ENCODE measurements around the gene COASY.

Gene COASY

GRCh38 chr17:42596386-42596785 lies 34.4 kb downstream of the COASY start:
- Histone ChIP-seq H4K20me1 (ENCODE audit: insufficient read depth) (no peaks in the 10 kb centered on the region), H3K36me3 (ENCODE audit: insufficient read depth) (peaks cover 4% of the 10 kb centered on the region; the same call in 1 of the 2 replicates)
- TF ChIP-seq CTCF (conservative IDR thresholded peaks at IDR 0.05; ENCODE audit: low read depth, low read length) = no peak

DNA sequence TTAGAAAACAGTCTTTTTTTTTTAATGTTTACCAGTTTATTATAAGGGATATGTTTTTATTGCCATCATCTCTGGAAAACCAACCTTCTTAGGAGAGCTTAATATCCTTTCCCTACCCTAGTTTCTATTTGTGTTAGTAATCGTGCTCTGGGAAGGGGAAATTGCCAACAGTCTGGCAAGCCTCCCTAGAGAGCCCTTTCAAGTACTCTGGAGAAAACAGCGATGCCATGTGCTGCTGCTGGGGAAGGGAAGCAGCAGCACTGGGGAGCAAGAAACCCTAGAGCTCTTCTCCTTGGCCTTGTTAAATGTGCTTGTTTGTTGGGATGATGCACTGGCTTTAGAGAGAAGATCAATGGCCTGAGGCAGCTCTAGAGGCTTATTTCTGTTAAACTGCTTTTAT lies 37.0 kb downstream of the COASY start:
- no peak overlapping the region for H3K4me3 ChIP-seq (IDR thresholded peaks at IDR 0.05; ENCODE audit: insufficient read depth, low read depth, low read length)

More at GRCh38 chr17:42596386-42596785, 34.4 kb downstream of the COASY start:
- Histone ChIP-seq H3K27me3 (ENCODE audit: insufficient read depth, low read depth) (no peaks in the 10 kb centered on the region), H3K4me1 (ENCODE audit: low read depth, poor library complexity, severe bottlenecking) (peaks cover 4% of the 10 kb centered on the region), H3K9ac (no peak overlapping the region), H3K4me3 (IDR thresholded peaks at IDR 0.05; ENCODE audit: insufficient read depth, low read depth, low read length) (no peak overlapping the region), H3K27ac (no peak overlapping the region), H3K79me2 (ENCODE audit: insufficient read depth, low read depth) (peaks cover 30% of the 10 kb centered on the region; the same call in 1 of the 2 replicates), H3K4me2 (no peak overlapping the region), H2AFZ (ENCODE audit: low read depth) (no peak overlapping the region)

DNA sequence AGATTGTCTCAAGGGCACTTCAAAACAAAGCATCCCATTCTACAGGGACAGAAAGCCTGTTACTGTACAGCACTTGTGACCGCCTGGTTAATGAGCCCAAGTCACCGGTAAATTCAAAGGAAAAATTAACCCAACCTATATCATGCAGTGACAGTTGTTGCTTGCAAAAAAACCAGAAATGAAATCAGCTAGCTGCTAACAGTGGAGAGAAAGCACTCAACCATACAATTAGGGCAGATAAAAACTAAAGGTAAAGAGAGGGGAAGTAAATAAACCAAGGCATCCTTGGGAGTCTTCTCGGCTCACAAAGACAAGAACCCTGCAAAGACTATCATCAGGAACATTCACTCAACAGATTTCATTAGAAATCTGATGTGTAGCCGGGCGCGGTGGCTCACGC lies 41.4 kb downstream of the COASY start:
- Histone ChIP-seq H3K27ac (no peak overlapping the region), H3K4me2 (no peak overlapping the region), H3K4me3 (IDR thresholded peaks at IDR 0.05; ENCODE audit: insufficient read depth, low read depth, low read length) (no peak overlapping the region), H3K27me3 (ENCODE audit: insufficient read depth, low read depth) (no peaks in the 10 kb centered on the region), H2AFZ (ENCODE audit: low read depth) (no peak overlapping the region), H3K79me2 (ENCODE audit: insufficient read depth, low read depth) (peaks cover 84% of the 10 kb centered on the region), H3K4me1 (ENCODE audit: low read depth, poor library complexity, severe bottlenecking) (peaks cover 42% of the 10 kb centered on the region), H3K9ac (no peak overlapping the region), H4K20me1 (ENCODE audit: insufficient read depth) (no peaks in the 10 kb centered on the region), H3K36me3 (ENCODE audit: insufficient read depth) (no peaks in the 10 kb centered on the region; the same call in 1 of the 2 replicates)
- TF ChIP-seq CTCF (conservative IDR thresholded peaks at IDR 0.05; ENCODE audit: low read depth, low read length) = no peak

More for the DNA sequence above, 37.0 kb downstream of the COASY start:
- H3K9ac ChIP-seq = no peak overlapping the region
- H3K36me3 ChIP-seq (ENCODE audit: insufficient read depth) = no peaks in the 10 kb centered on the region; the same call in 1 of the 2 replicates
- H3K79me2 ChIP-seq (ENCODE audit: insufficient read depth, low read depth) = peaks cover 43% of the 10 kb centered on the region
- H4K20me1 ChIP-seq (ENCODE audit: insufficient read depth) = no peaks in the 10 kb centered on the region
- TF ChIP-seq CTCF (conservative IDR thresholded peaks at IDR 0.05; ENCODE audit: low read depth, low read length) = no peak
- no peaks in the 10 kb centered on the region for H3K27me3 ChIP-seq (ENCODE audit: insufficient read depth, low read depth)
- no peak overlapping the region for H2AFZ ChIP-seq (ENCODE audit: low read depth)
- peaks cover 4% of the 10 kb centered on the region for H3K4me1 ChIP-seq (ENCODE audit: low read depth, poor library complexity, severe bottlenecking)
- H3K4me2 ChIP-seq = no peak overlapping the region
- no peak overlapping the region for H3K27ac ChIP-seq

DNA sequence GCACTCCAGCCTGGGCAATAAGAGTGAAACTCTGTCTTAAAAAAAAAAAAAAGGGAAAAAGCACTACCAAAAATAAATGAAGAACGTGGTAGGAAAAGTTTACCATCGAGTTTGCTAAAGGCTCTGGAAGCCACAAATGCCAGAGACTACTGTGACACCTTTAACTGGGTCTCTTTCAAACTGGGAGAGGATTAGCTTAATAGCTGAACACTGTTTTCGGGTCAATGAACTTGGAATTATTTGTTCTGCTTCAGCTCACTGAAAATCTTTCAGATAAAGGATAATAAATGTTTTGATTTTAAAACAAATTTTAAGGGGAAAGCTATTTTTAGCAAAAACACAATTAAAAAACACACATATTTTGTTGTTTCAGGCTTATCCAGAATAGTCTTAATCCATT lies 45.8 kb downstream of the COASY start:
- no peaks in the 10 kb centered on the region for H4K20me1 ChIP-seq (ENCODE audit: insufficient read depth)
- H3K4me2 ChIP-seq = peak overlapping the region; percentile 99
- peaks cover 5% of the 10 kb centered on the region; the same call in 1 of the 2 replicates for H3K36me3 ChIP-seq (ENCODE audit: insufficient read depth)
- peak overlapping the region; percentile 64; the same call in 1 of the 2 replicates for H3K27ac ChIP-seq
- H3K4me1 ChIP-seq (ENCODE audit: low read depth, poor library complexity, severe bottlenecking) = peaks cover 52% of the 10 kb centered on the region
- no peak overlapping the region for H3K4me3 ChIP-seq (IDR thresholded peaks at IDR 0.05; ENCODE audit: insufficient read depth, low read depth, low read length)
- peak overlapping the region; percentile 70; the same call in 1 of the 2 replicates for H3K9ac ChIP-seq
- no peak for TF ChIP-seq CTCF (conservative IDR thresholded peaks at IDR 0.05; ENCODE audit: low read depth, low read length)
- H3K27me3 ChIP-seq (ENCODE audit: insufficient read depth, low read depth) = no peaks in the 10 kb centered on the region
- H3K79me2 ChIP-seq (ENCODE audit: insufficient read depth, low read depth) = peaks cover 77% of the 10 kb centered on the region
- H2AFZ ChIP-seq (ENCODE audit: low read depth) = no peak overlapping the region

Measured in KMS-11 (cell line).